GM10847 (cell line): ENCODE results near the gene PHLPP2.

Experiments used
- POLR2A ChIP-seq: IDR thresholded peaks from 2 replicates; pipeline ENCODE4 v1.6.1; 2011; ENCODE audit not compliant: insufficient read length; ENCODE audit errors: extremely low read depth

The PHLPP2 gene

GRCh38 chr16:71681360-71681759 lies 43.1 kb downstream of the PHLPP2 start:
- no peak for TF ChIP-seq POLR2A

- TF ChIP-seq POLR2A = no peak
Measured at GRCh38 chr16:71676236-71676635, 48.3 kb downstream of the PHLPP2 start.

- TF ChIP-seq POLR2A = no peak
Measured at GRCh38 chr16:71675380-71675779, 49.1 kb downstream of the PHLPP2 start.

- no peak for TF ChIP-seq POLR2A
Measured at GRCh38 chr16:71674229-71674628, 50.3 kb downstream of the PHLPP2 start.

GRCh38 chr16:71673582-71673973 lies 50.9 kb downstream of the PHLPP2 start:
- TF ChIP-seq POLR2A = no peak

GRCh38 chr16:71672803-71673581 lies 51.5 kb downstream of the PHLPP2 start:
- TF ChIP-seq POLR2A = no peak

- no peak for TF ChIP-seq POLR2A
Measured at GRCh38 chr16:71672125-71672524, 52.4 kb downstream of the PHLPP2 start.

- no peak for TF ChIP-seq POLR2A
Measured at GRCh38 chr16:71671165-71671564, 53.3 kb downstream of the PHLPP2 start.

- TF ChIP-seq POLR2A = no peak
Measured at GRCh38 chr16:71670537-71670936, 54.0 kb downstream of the PHLPP2 start.

GRCh38 chr16:71669926-71670536 lies 54.5 kb downstream of the PHLPP2 start:
- no peak for TF ChIP-seq POLR2A

GRCh38 chr16:71666928-71667707 lies 57.4 kb downstream of the PHLPP2 start:
- no peak for TF ChIP-seq POLR2A

- no peak for TF ChIP-seq POLR2A
Measured at GRCh38 chr16:71666264-71666663, 58.2 kb downstream of the PHLPP2 start.

- no peak for TF ChIP-seq POLR2A
Measured at GRCh38 chr16:71659471-71659870, 65.0 kb downstream of the PHLPP2 start.

GRCh38 chr16:71658771-71659170 lies 65.7 kb downstream of the PHLPP2 start:
- no peak for TF ChIP-seq POLR2A

GRCh38 chr16:71649704-71650103 lies 74.8 kb downstream of the PHLPP2 start:
- TF ChIP-seq POLR2A = no peak

GRCh38 chr16:71648921-71649320 lies 75.6 kb downstream of the PHLPP2 start:
- no peak for TF ChIP-seq POLR2A

- TF ChIP-seq POLR2A = no peak
Measured at GRCh38 chr16:71648162-71648561, 76.3 kb downstream of the PHLPP2 start.

GRCh38 chr16:71647391-71647790 lies 77.1 kb downstream of the PHLPP2 start:
- no peak for TF ChIP-seq POLR2A
